Right lung (tissue), 10 donors: ENCODE data around the gene ICAM3. TPM values are rescaled to one million over a fixed set of nuclear protein-coding genes. Genes with fewer than 3 reads are reported as not detected.
"Not testable (repeated sequence)": the region's sequence is repeated elsewhere in the genome, so short reads cannot be mapped to it uniquely, and the experiment has no call there.

Experiments used
- DNase-seq, 2 donors: peaks; one replicate each; pipeline ENCODE4 v3.0.0-alpha.2; 2013
- long read RNA-seq, 8 donors: transcript quantifications; one replicate each; lab custom pipeline, GENCODE V29; 2026
- polyA plus RNA-seq, 5 donors: library from polyadenylated mRNA; unstranded; fragments of 120-200 nt; gene quantifications; one replicate each; pipeline versions ENCODE4 v1.2.1 to v1.2.3, GENCODE V29; 2013; ENCODE audit warnings: inconsistent platforms in 1 of 5, low replicate concordance in 1 of 5; ENCODE audit not compliant: insufficient read length in 5 of 5, insufficient read depth in 1 of 5

ICAM3 gene, protein sequence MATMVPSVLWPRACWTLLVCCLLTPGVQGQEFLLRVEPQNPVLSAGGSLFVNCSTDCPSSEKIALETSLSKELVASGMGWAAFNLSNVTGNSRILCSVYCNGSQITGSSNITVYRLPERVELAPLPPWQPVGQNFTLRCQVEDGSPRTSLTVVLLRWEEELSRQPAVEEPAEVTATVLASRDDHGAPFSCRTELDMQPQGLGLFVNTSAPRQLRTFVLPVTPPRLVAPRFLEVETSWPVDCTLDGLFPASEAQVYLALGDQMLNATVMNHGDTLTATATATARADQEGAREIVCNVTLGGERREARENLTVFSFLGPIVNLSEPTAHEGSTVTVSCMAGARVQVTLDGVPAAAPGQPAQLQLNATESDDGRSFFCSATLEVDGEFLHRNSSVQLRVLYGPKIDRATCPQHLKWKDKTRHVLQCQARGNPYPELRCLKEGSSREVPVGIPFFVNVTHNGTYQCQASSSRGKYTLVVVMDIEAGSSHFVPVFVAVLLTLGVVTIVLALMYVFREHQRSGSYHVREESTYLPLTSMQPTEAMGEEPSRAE
- polyA plus RNA-seq: 10 to 100 TPM in 3 of 5 donors, 1 to 10 TPM in 2; 9.3 to 17.6 (median 10.6) TPM
- long read RNA-seq, donor 1: 0 reads
- long read RNA-seq, donor 2, partial matches to known transcripts: 0 of 1 reads
- long read RNA-seq, donor 2, other reads (novel, unspliced or antisense): 0 of 1 reads
- long read RNA-seq, donor 3, partial matches to known transcripts: 12 of 14 reads
- long read RNA-seq, donor 3, other reads (novel, unspliced or antisense): 0 of 14 reads
- long read RNA-seq, donor 4: 0 reads
- long read RNA-seq, donor 5, partial matches to known transcripts: 12 of 12 reads
- long read RNA-seq, donor 5, other reads (novel, unspliced or antisense): 0 of 12 reads
- long read RNA-seq, donor 6, partial matches to known transcripts: 17 of 18 reads
- long read RNA-seq, donor 6, other reads (novel, unspliced or antisense): 0 of 18 reads
- long read RNA-seq, donor 7, partial matches to known transcripts: 9 of 9 reads
- long read RNA-seq, donor 7, other reads (novel, unspliced or antisense): 0 of 9 reads
- long read RNA-seq, donor 8: 0 reads

DNA sequence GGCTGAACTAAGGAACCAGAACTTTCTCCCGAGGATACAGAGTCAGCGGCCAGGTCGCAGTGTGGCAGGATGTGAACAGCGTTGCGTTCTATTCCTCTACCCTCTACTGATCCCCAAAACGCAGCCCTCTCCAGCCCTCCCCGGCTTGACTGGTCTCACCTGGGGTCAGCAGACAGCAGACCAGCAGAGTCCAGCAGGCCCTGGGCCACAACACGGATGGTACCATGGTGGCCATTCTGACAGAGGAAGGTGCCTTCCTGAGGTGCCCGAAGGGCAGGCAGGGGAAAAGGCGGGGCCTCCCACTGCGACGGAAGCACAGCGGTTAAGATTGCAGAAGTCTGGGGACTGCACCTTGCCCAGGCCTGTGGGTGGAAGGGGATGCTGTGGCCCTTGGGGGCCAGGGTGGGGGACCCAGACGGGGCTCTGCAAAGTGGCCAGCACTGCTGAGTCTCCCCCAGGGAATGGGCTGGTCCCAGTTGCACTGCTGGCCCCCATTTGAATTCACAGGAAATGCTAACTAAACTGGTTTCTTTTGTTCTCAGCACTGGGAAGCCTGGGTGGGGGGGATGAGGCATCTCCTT lies at the start of gene ICAM3:
ICAM3 (minus strand) TSS at position 245 of the 581 bp plus-strand sequence; CDS start at position 235, 10 bp downstream.
- DNase-seq: no peak

DNA sequence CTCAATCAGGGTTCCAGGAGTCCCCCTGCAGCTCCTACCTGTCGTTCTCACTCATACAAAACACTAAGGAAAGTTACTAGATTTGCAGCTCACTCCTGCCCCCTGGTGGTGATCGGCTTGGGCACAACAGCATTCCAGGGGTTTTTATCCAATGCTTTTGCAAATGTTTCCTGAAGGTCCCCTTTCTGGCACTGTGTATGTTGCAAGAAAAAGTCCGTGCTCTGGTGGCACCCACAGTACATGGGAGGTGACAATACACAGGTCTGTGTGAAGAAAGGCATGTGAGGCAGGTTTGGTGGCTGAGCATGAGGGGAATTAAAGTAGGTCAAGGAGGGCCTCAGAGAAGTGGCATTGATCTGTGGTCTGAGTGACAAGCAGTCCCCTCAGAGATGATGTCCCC lies 49.5 kb upstream of the ICAM3 start:
- DNase-seq: peak; percentile 73 to 80

- DNase-seq: no peak
Observed at GRCh38 chr19:10384580-10384979, 45.2 kb upstream of the ICAM3 start.

DNA sequence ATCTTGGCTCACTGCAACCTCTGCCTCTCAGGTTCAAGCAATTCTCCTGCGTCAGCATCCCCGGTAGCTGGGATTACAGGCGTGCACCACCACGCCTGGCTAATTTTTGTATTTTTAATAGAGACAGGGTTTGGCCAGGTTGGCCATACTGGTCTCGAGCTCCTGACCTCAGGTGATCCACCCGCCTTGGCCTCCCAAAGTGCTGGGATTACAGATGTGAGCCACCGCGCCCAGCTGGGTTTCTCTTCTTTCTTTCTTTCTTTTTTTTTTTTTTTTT lies 43.7 kb upstream of the ICAM3 start:
- DNase-seq: not testable (repeated sequence)

DNA sequence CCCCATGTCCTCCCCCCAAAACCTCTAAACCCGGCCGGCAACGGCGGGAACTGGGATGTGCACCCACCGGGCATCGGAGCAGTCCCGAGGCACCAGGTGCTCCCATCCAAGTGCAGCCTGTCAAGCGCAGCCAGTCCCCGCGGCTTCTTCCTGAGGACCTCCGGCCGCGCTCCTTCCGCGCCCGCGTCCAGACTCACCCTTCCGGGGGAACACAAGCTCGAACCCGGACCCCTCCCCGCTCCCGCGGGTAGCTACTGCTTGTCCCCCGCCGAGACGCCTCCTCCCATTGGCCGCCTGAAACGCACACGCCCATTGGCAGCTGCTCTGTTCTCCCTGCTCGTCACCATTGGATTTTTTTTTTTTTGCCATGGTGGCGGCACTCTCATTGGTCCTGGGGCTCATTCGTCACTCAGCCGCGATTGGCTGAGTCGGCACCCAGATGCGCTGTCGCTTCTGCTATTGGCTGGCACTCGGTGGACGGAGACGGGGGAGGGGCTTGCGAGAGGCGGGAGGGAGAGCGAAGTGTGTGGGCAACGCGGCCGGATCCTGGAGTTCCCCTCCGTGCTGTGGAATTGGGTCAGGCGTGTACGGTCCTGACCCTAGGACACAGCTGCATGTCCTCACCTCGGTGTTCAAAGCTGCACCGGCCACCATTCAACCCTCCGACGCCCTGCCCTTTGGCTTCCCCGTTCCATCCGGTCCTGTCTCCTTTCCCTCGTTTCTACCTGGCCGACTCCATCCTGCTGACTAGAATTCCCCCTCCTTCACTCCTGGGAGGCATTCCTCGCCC lies 41.1 kb upstream of the ICAM3 start, which contains the start of gene TYK2:
TYK2 (minus strand) TSS at position 260 of the 790 bp plus-strand sequence. CDS start 2,166 bp downstream, outside the sequence.
- peak; percentile 99 for DNase-seq

GRCh38 chr19:10379880-10380312 lies 40.5 kb upstream of the ICAM3 start:
- no peak for DNase-seq

DNA sequence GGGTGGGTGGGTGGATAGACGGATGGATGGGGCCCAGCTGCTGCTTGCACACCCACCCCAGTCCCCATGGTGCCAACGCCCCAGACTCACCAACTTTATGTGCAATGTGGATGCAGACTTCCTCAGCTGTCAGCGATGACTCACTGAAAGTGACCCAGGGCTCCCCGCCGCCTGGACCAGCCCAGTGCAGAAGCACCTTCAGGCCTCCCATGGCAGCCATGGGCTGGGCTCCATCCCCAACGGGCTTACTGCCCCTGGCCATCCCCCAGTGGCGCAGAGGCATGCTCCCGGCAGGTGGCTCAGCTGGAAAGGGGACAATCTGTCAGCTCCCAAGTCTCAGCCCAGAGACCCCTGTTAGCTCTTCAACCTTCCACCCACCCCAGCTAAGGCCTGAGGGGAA lies 38.7 kb upstream of the ICAM3 start:
- no peak for DNase-seq

- not testable (repeated sequence) for DNase-seq
Observed at GRCh38 chr19:10377140-10377640, 37.8 kb upstream of the ICAM3 start.

GRCh38 chr19:10374931-10375330 lies 35.5 kb upstream of the ICAM3 start:
- no peak for DNase-seq

- DNase-seq: no peak
Observed at GRCh38 chr19:10372690-10373089, 33.3 kb upstream of the ICAM3 start.

DNA sequence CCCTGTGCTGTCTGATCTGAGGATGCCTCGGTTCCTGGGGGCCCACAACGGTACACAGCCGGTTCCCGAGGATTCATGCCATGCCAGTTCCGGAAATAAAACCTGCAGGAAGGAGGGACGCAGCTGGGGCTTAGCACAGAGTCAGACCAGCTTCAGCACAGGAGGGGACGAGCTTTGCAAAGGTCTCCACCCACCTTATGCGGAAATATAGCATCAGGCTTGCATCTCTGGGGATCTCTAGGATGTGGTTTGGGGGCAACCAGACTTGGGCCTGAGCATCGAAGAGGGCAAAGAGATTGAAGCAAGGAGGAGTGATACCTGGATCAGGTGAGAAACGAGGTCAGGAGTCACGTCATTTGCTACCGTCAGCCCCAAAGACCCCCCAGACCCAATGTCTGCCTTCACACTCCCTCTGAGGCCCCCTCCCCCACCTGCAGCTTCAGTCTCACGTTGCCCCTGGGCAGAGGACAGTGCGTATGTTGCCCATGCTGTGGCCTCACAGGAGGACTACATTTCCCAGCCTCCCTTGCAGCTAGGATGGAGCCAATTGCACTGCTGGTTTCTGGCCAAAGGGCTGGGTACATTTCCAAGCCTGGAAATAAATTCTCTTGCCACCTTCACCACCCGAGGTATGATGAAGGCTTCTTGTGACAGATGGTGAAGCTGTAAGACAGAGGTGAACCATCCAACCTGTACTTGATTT lies 28.8 kb upstream of the ICAM3 start:
- no peak for DNase-seq

GRCh38 chr19:10366950-10367512 lies 27.6 kb upstream of the ICAM3 start:
- DNase-seq: not testable (repeated sequence)

DNA sequence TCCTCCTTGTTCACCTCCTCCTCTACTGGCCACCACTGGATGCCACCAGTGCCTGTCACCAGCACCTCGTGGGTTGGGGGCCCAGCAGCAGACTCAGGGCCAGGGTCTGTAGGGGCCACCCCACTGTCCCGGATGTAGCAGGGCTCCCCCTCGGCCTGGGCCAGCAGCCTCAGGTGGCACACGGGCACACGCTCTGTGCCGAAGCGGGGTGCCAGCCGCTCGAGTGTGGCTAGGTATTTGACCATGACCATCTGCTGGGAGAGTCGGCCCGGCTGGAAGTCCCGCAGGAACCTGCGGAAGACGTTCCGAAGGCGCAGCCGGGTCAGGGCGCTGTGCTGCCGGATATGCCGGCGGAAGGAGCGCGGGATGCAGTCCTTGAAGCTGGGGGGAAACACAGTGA lies 26.1 kb upstream of the ICAM3 start:
- DNase-seq: no peak

DNA sequence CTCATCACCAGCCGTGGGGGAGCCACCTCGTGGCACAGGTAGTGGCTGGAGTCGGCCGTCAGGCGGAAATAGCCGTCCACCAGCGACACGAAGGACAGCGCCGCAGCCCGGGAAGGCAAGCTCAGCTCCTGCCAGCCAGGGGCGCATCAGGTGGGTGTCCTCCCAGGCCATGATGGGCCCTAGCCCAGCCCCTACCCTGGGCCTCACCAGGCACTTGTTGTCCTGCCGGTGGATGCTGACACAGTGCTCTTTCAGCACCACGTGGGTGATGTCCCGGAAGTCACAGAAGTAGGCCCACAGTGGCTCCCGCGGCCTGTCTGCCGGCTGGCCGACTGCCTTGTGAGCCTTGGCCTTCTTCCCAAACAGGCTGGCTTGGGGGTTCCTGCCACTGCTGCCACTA lies 25.2 kb upstream of the ICAM3 start:
- DNase-seq: no peak

DNA sequence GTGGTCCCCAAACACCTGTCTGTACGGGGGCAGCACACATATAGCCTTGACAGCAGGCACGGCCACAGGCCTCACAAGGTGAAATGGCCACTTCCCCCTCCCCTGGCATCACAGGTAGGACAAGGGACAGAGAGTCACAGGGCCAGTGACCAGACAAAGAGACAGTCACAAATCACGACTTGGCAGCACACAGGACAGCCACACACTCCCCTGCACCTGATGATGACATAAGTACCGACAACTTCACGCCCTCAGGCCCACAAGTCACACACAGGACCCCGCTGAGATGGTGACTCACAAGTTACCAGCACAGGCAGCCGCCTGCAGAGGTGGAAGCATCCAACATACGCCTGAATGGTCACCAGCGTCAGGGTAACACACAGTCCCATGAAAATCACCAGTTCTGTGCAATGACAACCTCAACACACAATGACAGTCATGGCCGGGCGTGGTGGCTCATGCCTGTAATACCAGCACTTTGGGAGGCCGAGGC lies 24.4 kb upstream of the ICAM3 start:
- DNase-seq: no peak

DNA sequence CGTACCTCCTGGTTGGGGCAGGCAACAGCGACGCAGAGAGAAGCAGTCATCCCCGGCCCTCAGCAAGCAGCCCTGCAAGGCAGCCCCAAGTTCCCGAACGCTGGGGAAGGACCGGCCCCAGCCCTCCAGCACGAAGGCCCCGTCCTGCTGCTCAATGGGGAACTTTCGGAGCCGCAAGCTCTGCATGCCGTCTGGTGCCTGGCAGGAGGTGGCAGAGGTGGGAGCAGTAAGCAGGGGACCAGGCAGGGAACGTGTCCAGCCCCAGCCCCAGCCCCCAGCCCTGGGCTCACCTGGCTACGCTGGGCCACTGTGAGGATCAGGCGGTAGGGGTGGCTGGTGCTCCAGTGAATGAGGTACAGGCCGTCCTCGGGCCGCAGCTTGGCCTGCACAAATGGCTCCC lies 22.8 kb upstream of the ICAM3 start:
- no peak for DNase-seq

- no peak for DNase-seq
Observed at GRCh38 chr19:10361569-10362011, 22.2 kb upstream of the ICAM3 start.

DNA sequence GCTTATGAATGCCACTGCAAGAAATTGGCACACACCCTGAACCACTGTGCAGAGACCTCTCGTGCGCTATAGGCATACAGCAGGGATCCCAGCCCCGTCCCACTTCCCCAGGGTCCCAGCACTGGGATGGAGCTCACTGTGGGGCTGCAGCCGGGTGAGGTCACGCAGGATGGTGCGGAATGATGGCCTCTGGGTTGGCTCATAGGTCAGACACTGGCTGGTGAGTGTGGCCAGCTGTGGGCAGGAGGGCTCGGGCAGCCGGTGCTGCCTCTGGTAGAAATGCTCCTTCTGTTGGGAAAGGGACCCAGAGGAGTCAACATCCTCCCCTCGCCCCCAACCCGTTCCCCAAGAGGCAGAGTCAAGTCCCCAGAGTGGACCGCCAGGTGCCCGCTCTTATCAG lies 17.0 kb upstream of the ICAM3 start:
- no peak for DNase-seq

- peak in 1 of 2 donors; percentile 11 for DNase-seq
Observed at GRCh38 chr19:10353793-10354391, 14.5 kb upstream of the ICAM3 start.
